H1 (cell line): Measurements from ENCODE around the gene CPZ. TPM values are rescaled to one million over a fixed set of nuclear protein-coding genes. Genes with fewer than 3 reads are reported as not detected.

ENCODE experiments used
- CTCF ChIA-PET: fragments of 300-600 bp; sonication (Branson Sonifier 250); formaldehyde crosslinking; loops from one replicate; lab custom pipeline; 2021; ENCODE audit not compliant: partially characterized antibody; lab: Charles Lee
- POLR2A ChIA-PET: fragments of 300-600 bp; sonication (Branson Sonifier 250); formaldehyde crosslinking; loops from one replicate; lab custom pipeline; 2021; ENCODE audit warnings: inconsistent platforms; ENCODE audit not compliant: partially characterized antibody; lab: Charles Lee
- DNase-seq, 2 experiments: peaks; one replicate each; pipeline versions ENCODE4 v3.0.0 to v3.0.0-alpha.2; 2010 to 2022; ENCODE audit warnings: low spot score in 2 of 2, low read depth in 1 of 2, mixed read lengths in 1 of 2
- FAIRE-seq: peaks from 2 replicates; lab custom pipeline; 2011; peaks lifted over from hg19 to GRCh38; lab: Jason Lieb, UNC
- H2AFZ ChIP-seq: 2 replicates; pipeline ENCODE4 v1.8.1; 2012; ENCODE audit warnings: low read length, inconsistent platforms
- H2AK5ac ChIP-seq: 2 replicates; pipeline ENCODE4 v1.6.1; 2013; ENCODE audit warnings: low read depth, low read length
- H2BK120ac ChIP-seq: replicated peaks from 2 replicates; pipeline ENCODE3; 2013; ENCODE audit warnings: low read depth, low read length, inconsistent platforms
- H2BK12ac ChIP-seq: 2 replicates; pipeline ENCODE4 v1.6.1; 2013; ENCODE audit warnings: low read depth, low read length
- H2BK15ac ChIP-seq: 2 replicates; pipeline ENCODE4 v1.6.1; 2013; ENCODE audit warnings: low read length
- H2BK20ac ChIP-seq: 2 replicates; pipeline ENCODE4 v1.6.1; 2013; ENCODE audit warnings: low read length
- H2BK5ac ChIP-seq: 2 replicates; pipeline ENCODE4 v1.6.1; 2013; ENCODE audit warnings: low read depth, low read length
- H3K14ac ChIP-seq: 2 replicates; pipeline ENCODE4 v1.6.1; 2013; ENCODE audit warnings: inconsistent platforms; ENCODE audit not compliant: insufficient read length
- H3K18ac ChIP-seq: 2 replicates; pipeline ENCODE4 v1.6.1; 2013; ENCODE audit warnings: low read length; ENCODE audit errors: extremely low read depth
- H3K23ac ChIP-seq: 2 replicates; pipeline ENCODE4 v1.6.1; 2013; ENCODE audit warnings: inconsistent platforms; ENCODE audit not compliant: insufficient read length
- H3K23me2 ChIP-seq: 2 replicates; pipeline ENCODE4 v1.6.1; 2013; ENCODE audit warnings: low read depth, low read length
- H3K27ac ChIP-seq: 2 replicates; pipeline ENCODE4 v1.6.1; 2011; ENCODE audit warnings: low read depth, low read length, inconsistent platforms
- H3K27me3 ChIP-seq, 4 experiments: replicated peaks in 1 of 4; 1 replicate in 1 of 4; 2 replicates in 3 of 4; pipeline versions ENCODE4 v1.6.1 to v1.8.1; 2011 to 2013; ENCODE audit warnings: low read length in 3 of 4, mild to moderate bottlenecking in 3 of 4, inconsistent platforms in 2 of 4, mixed read lengths in 2 of 4, moderate library complexity in 1 of 4; ENCODE audit not compliant: control insufficient read depth in 3 of 4, insufficient read depth in 3 of 4; ENCODE audit errors: extremely low read depth in 1 of 4
- H3K36me3 ChIP-seq, 4 experiments: 2 replicates each; pipeline versions ENCODE4 v1.6.1 to v1.8.1; 2011 to 2013; ENCODE audit warnings: mild to moderate bottlenecking in 4 of 4, low read length in 3 of 4, moderate library complexity in 2 of 4, control low read depth in 1 of 4, inconsistent platforms in 1 of 4; ENCODE audit not compliant: insufficient read depth in 4 of 4, control insufficient read depth in 2 of 4
- H3K4ac ChIP-seq: replicated peaks from 2 replicates; pipeline ENCODE3; 2013; ENCODE audit warnings: low read length, low read depth, mixed read lengths, inconsistent platforms; ENCODE audit not compliant: insufficient read length
- H3K4me1 ChIP-seq, 4 experiments: replicated peaks in 1 of 4; 1 replicate in 1 of 4; 2 replicates in 3 of 4; pipeline versions ENCODE4 v1.6.1 to v1.8.1; 2011 to 2013; ENCODE audit warnings: low read length in 3 of 4, inconsistent platforms in 2 of 4, mixed read lengths in 1 of 4; ENCODE audit not compliant: insufficient read depth in 4 of 4, control insufficient read depth in 3 of 4
- H3K4me2 ChIP-seq, 2 experiments: 2 replicates each; pipeline versions ENCODE4 v1.6.1 to v1.8.1; 2011 to 2013; ENCODE audit warnings: low read depth in 2 of 2, low read length in 2 of 2, control low read depth in 1 of 2, inconsistent platforms in 1 of 2, mild to moderate bottlenecking in 1 of 2; ENCODE audit not compliant: insufficient read depth in 1 of 2
- H3K4me3 ChIP-seq, 4 experiments: fragments of 200-600, 300-600 bp in 1 of 4; sonication (generic), shearing (Covaris generic), sonication (Bioruptor Twin) in 1 of 4; 2 replicates each; pipeline versions ENCODE4 v1.5.1 to v1.8.1; 2011 to 2016; ENCODE audit warnings: low read length in 4 of 4, low read depth in 3 of 4, control low read depth in 2 of 4, inconsistent platforms in 2 of 4, mild to moderate bottlenecking in 2 of 4, mixed read lengths in 1 of 4, moderate library complexity in 1 of 4; ENCODE audit not compliant: insufficient read depth in 2 of 4; ENCODE audit errors: extremely low read depth in 1 of 4
- H3K56ac ChIP-seq: replicated peaks from 2 replicates; pipeline ENCODE3; 2013; ENCODE audit warnings: low read depth, mild to moderate bottlenecking, mixed read lengths, low read length, inconsistent platforms; ENCODE audit not compliant: insufficient read length
- H3K79me1 ChIP-seq: 2 replicates; pipeline ENCODE4 v1.6.1; 2013; ENCODE audit warnings: low read depth, low read length, control low read depth
- H3K79me2 ChIP-seq, 2 experiments: 2 replicates each; pipeline versions ENCODE4 v1.6.1 to v1.8.1; 2012 to 2013; ENCODE audit warnings: low read length in 2 of 2, mild to moderate bottlenecking in 2 of 2, inconsistent platforms in 1 of 2; ENCODE audit not compliant: insufficient read depth in 2 of 2, control insufficient read depth in 1 of 2
- H3K9ac ChIP-seq, 4 experiments: replicated peaks in 1 of 4; 1 replicate in 1 of 4; 2 replicates in 3 of 4; pipeline versions ENCODE4 v1.6.1 to v1.8.1; 2011 to 2013; ENCODE audit warnings: low read depth in 3 of 4, low read length in 3 of 4, control low read depth in 2 of 4, mild to moderate bottlenecking in 2 of 4, moderate library complexity in 2 of 4, inconsistent platforms in 1 of 4; ENCODE audit errors: extremely low read depth in 1 of 4
- H3K9me3 ChIP-seq, 2 experiments: 2 replicates each; pipeline versions ENCODE4 v1.6.1 to v1.8.1; 2012 to 2013; ENCODE audit warnings: mild to moderate bottlenecking in 2 of 2, moderate library complexity in 2 of 2, control low read depth in 1 of 2, inconsistent platforms in 1 of 2, low read depth in 1 of 2, low read length in 1 of 2, mixed read lengths in 1 of 2; ENCODE audit not compliant: insufficient read depth in 2 of 2
- H4K20me1 ChIP-seq, 2 experiments: replicated peaks in 1 of 2; 2 replicates each; pipeline versions ENCODE3 to v1.8.1; 2011 to 2013; ENCODE audit warnings: inconsistent platforms in 2 of 2, low read length in 2 of 2, mild to moderate bottlenecking in 1 of 2; ENCODE audit not compliant: insufficient read depth in 2 of 2, control insufficient read depth in 1 of 2
- H4K5ac ChIP-seq: 2 replicates; pipeline ENCODE4 v1.6.1; 2013; ENCODE audit warnings: low read length, low read depth, mixed read lengths, inconsistent platforms; ENCODE audit not compliant: insufficient read length
- H4K8ac ChIP-seq: 2 replicates; pipeline ENCODE4 v1.8.0; 2013; ENCODE audit warnings: mild to moderate bottlenecking, moderate library complexity, low read length, inconsistent platforms; ENCODE audit not compliant: insufficient read depth; ENCODE audit errors: extremely low read depth
- H4K91ac ChIP-seq: replicated peaks from 2 replicates; pipeline ENCODE3; 2013; ENCODE audit warnings: low read length, mixed read lengths, inconsistent platforms; ENCODE audit not compliant: insufficient read length
- ATF3 ChIP-seq: IDR thresholded peaks from 2 replicates; pipeline ENCODE4 v1.6.1; 2011; ENCODE audit warnings: low read depth, mild to moderate bottlenecking, low read length; ENCODE audit not compliant: insufficient read depth
- BCL11A ChIP-seq, 2 experiments: IDR thresholded peaks; one replicate each; pipeline ENCODE4 v1.6.1; 2011; ENCODE audit warnings: low read depth in 2 of 2, low read length in 2 of 2, mild to moderate bottlenecking in 2 of 2
- CTBP2 ChIP-seq: IDR thresholded peaks from 2 replicates; pipeline ENCODE4 v1.7.0; 2011; ENCODE audit warnings: borderline replicate concordance, mild to moderate bottlenecking, moderate library complexity, mixed read lengths, low read length; ENCODE audit not compliant: insufficient read depth, insufficient read length
- KDM5A ChIP-seq: fragments of 200-600 bp; IDR thresholded peaks from 2 replicates; pipeline ENCODE4 v1.7.1; 2012; ENCODE audit warnings: mild to moderate bottlenecking, low read length, inconsistent platforms, mixed read lengths
- PHF8 ChIP-seq: fragments of 200-600 bp; sonication (generic); conservative IDR thresholded peaks from 2 replicates; pipeline ENCODE4 v1.7.1; 2012; ENCODE audit warnings: low read depth, mild to moderate bottlenecking, inconsistent platforms, low read length, moderate library complexity
- POLR2AphosphoS5 ChIP-seq: IDR thresholded peaks from 2 replicates; pipeline ENCODE4 v1.6.1; 2011; ENCODE audit warnings: low read depth, low read length
- RXRA ChIP-seq: IDR thresholded peaks from 2 replicates; pipeline ENCODE4 v1.6.1; 2011; ENCODE audit warnings: low read depth, mild to moderate bottlenecking, low read length, moderate library complexity; ENCODE audit not compliant: insufficient read depth
- SAP30 ChIP-seq: fragments of 300-600 bp; sonication (generic); IDR thresholded peaks from 2 replicates; pipeline ENCODE4 v1.7.1; 2012; ENCODE audit warnings: low read length, moderate library complexity, mild to moderate bottlenecking, inconsistent platforms; ENCODE audit not compliant: insufficient read depth, insufficient replicate concordance
- SP2 ChIP-seq: IDR thresholded peaks from 2 replicates; pipeline ENCODE4 v1.6.1; 2012; ENCODE audit warnings: mild to moderate bottlenecking, low read length, inconsistent platforms
- SUZ12 ChIP-seq: fragments of 200-600 bp; sonication (generic); IDR thresholded peaks from 2 replicates; pipeline ENCODE4 v1.6.1; 2012; ENCODE audit warnings: mild to moderate bottlenecking, inconsistent platforms, low read length, moderate library complexity, mixed read lengths
- TAF7 ChIP-seq: optimal IDR thresholded peaks from 2 replicates; pipeline ENCODE3; 2011; ENCODE audit warnings: low read depth, mild to moderate bottlenecking, inconsistent platforms, low read length, moderate library complexity, borderline replicate concordance
- WGBS, 2 experiments: shearing (Covaris generic) in 1 of 2; methylation state at CpG; one replicate each; pipeline versions ENCODE4 v1.1.6 to v1.1.7; 2013 to 2015; ENCODE audit warnings: low lambda C conversion rate in 2 of 2, mixed read lengths in 2 of 2, inconsistent platforms in 1 of 2, low coverage in 1 of 2, missing lambda C conversion rate in 1 of 2; ENCODE audit not compliant: insufficient replicate concordance in 2 of 2, insufficient coverage in 1 of 2, insufficient read length in 1 of 2; ENCODE audit errors: extremely low coverage in 1 of 2, missing lambda C conversion rate in 1 of 2; 5-methylcytosine and 5-hydroxymethylcytosine counted together
- polyA plus RNA-seq, 7 experiments: library from polyadenylated mRNA; depleted of rRNA in 3 of 7; stranded (reverse) in 5 of 7; unstranded in 2 of 7; fragments of >200 nt in 5 of 7; fragments of 200-250 nt in 2 of 7; gene quantifications; 1 replicate in 5 of 7; 2 replicates in 1 of 7; 4 replicates in 1 of 7; pipeline versions ENCODE4 v1.2.1 to v1.2.3, GENCODE V29; 2011 to 2013; ENCODE audit warnings: missing spikeins in 2 of 7, mixed read lengths in 2 of 7
- total RNA-seq: library from RNA; stranded (reverse); fragmentation: NEBNext Ultra II Directional; extraction: Animal tissue kit (Norgen Biotek cat#: 25700); gene quantifications from 2 replicates; pipeline ENCODE4 v1.2.1, GENCODE V29; 2021

CPZ gene
- total and polyA plus RNA-seq, 2 of the 8 experiments (the other 6 are each of a cell fraction or from before 2014, with no cell fraction given) = 28.8 to 40.7 TPM

DNA sequence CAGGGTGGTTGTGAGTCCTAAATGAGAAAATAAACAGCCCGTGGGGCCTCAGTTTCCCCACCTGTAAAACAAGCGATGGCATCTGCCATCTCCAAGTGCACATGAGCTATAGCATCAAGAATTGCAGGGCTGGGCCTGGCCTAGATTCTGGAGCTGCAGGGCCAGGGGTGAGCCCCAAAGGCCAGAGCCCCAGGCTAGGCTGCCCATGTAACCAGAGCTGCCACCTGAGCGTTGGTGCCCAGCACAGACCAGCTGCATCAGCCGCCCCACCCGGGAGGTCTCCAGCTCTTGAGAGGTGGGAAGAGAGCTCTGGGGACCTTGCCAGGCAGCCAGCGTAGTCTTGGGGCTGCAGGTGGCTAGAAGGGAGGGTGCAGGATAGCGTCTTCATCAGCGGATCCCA lies 39.3 kb upstream of the CPZ start:
- H4K91ac ChIP-seq = no peak overlapping the region
- H3K9ac ChIP-seq = no peak overlapping the region
- WGBS, 2 experiments = 91% methylated on average over 8 of the region's 8 CpGs; no CpG with 5 or more reads in 1 of the 2 experiments
- no peak overlapping the region for H2AK5ac ChIP-seq
- no peaks in the 10 kb centered on the region for H4K20me1 ChIP-seq
- H3K79me2 ChIP-seq = no peaks in the 10 kb centered on the region
- no peak for FAIRE-seq
- no peak overlapping the region for H2BK15ac ChIP-seq
- POLR2A ChIA-PET = interaction anchor here (1.1 kb wide), 1 partner anchor 22 kb away, joined by 3 read pairs; no protein-coding TSS in a partner anchor
- no peak overlapping the region for H2AFZ ChIP-seq
- H3K79me1 ChIP-seq = no peaks in the 10 kb centered on the region
- CTCF ChIA-PET = interaction anchor here (0.9 to 14.7 kb wide), 10 partner anchors 17 to 82 kb away, joined by 3 to 237 read pairs (median 4); partner anchors contain the start of gene CPZ
- H3K36me3 ChIP-seq = no peaks in the 10 kb centered on the region
- no peaks in the 10 kb centered on the region for H3K23me2 ChIP-seq
- 0 out of 2 replicates have a peak overlapping the region, but pooled peaks have one; percentile 28 for H4K8ac ChIP-seq
- no peaks in the 10 kb centered on the region for H3K27me3 ChIP-seq
- no peak overlapping the region for H3K4me2 ChIP-seq
- H3K9me3 ChIP-seq = no peaks in the 10 kb centered on the region
- no peak overlapping the region for H3K27ac ChIP-seq
- no peak overlapping the region for H2BK120ac ChIP-seq
- no peaks in the 10 kb centered on the region; a peak in 1 of 7 replicates for H3K4me1 ChIP-seq
- H3K18ac ChIP-seq = no peak overlapping the region
- H2BK5ac ChIP-seq = no peak overlapping the region
- no peak overlapping the region for H2BK20ac ChIP-seq
- H3K4me3 ChIP-seq = no peak overlapping the region
- H2BK12ac ChIP-seq = no peak overlapping the region
- no peak overlapping the region for H4K5ac ChIP-seq
- TF ChIP-seq POLR2AphosphoS5 (no peak), PHF8 (no peak), CTBP2 (no peak), SUZ12 (no peak), KDM5A (no peak), ATF3 (no peak), SAP30 (no peak), TAF7 (no peak), BCL11A (IDR thresholded peaks at IDR 0.05; ENCODE audit: low read depth in 2 of 2, low read length in 2 of 2) (no peak), RXRA (no peak), SP2 (no peak)
- H3K23ac ChIP-seq = no peak overlapping the region
- H3K4ac ChIP-seq = no peak overlapping the region
- no peak overlapping the region for H3K56ac ChIP-seq
- DNase-seq = no peak
- H3K14ac ChIP-seq = no peak overlapping the region
